Breast epithelium (tissue), 4 donors: ENCODE data around the gene SEPHS2. TPM values are rescaled to one million over a fixed set of nuclear protein-coding genes. Genes with fewer than 3 reads are reported as not detected.

Experiments
- DNase-seq, 2 donors: peaks; one replicate each; pipeline ENCODE4 v3.0.0-alpha.2; 2019; ENCODE audit warnings: low spot score in 2 of 2
- H3K27ac ChIP-seq, 2 donors: fragments of 200-600 bp; sonication (generic) in 1 of 2; one replicate each; pipeline ENCODE4 v1.5.1; 2016 to 2019; ENCODE audit warnings: mild to moderate bottlenecking in 1 of 2
- H3K27me3 ChIP-seq, 2 donors: fragments of 200-600 bp; sonication (generic) in 1 of 2; one replicate each; pipeline versions ENCODE4 v1.5.1 to v1.6.0; 2017 to 2019; ENCODE audit warnings: control low read depth in 1 of 2, mild to moderate bottlenecking in 1 of 2
- H3K36me3 ChIP-seq: fragments of 200-600 bp; one replicate; pipeline ENCODE4 v1.5.1; 2019
- H3K4me1 ChIP-seq, 2 donors: fragments of 200-600 bp; sonication (generic); one replicate each; pipeline ENCODE4 v1.5.1; 2016 to 2019; ENCODE audit warnings: control low read depth in 1 of 2
- H3K4me3 ChIP-seq, 3 donors: fragments of 200-600 bp; sonication (generic); 1 replicate in 2 of 3; 2 replicates in 1 of 3; pipeline ENCODE4 v1.5.1; 2016 to 2019; ENCODE audit warnings: mild to moderate bottlenecking in 3 of 3, moderate library complexity in 2 of 3
- H3K9me3 ChIP-seq, 2 donors: fragments of 200-600 bp; sonication (generic) in 1 of 2; one replicate each; pipeline ENCODE4 v1.5.1; 2016 to 2019; ENCODE audit warnings: control low read depth in 1 of 2
- POLR2A ChIP-seq: fragments of 450-650 bp; IDR thresholded peaks from one replicate; pipeline ENCODE4 v1.6.1; 2016; ENCODE audit warnings: antibody characterized with exemption, mild to moderate bottlenecking, moderate library complexity
- POLR2AphosphoS5 ChIP-seq, 3 donors: sonication (generic); formaldehyde crosslinking; IDR thresholded peaks; one replicate each; pipeline ENCODE4 v1.6.1; 2017; ENCODE audit warnings: antibody characterized with exemption in 3 of 3
- intact Hi-C: fragments of 100-400 bp; cut with DNase I; formaldehyde crosslinking; loops from one replicate; pipeline ENCODE4 v1.15.1; 2023; ENCODE audit warnings: low total_unique reads
- total RNA-seq, 3 donors: library from RNA; depleted of rRNA; stranded (reverse); fragments of >200 nt; gene quantifications; one replicate each; pipeline ENCODE4 v1.1.0, GENCODE V29; 2016
- TF ChIP-seq, protein P1 (sequence below), 3 donors: fragments of 450-650 bp; IDR thresholded peaks; one replicate each; pipeline ENCODE4 v1.5.1; 2016 to 2017; ENCODE audit warnings: antibody characterized with exemption in 3 of 3, mild to moderate bottlenecking in 3 of 3, moderate library complexity in 3 of 3

The SEPHS2 gene
- 10 to 100 TPM; 28.8 to 44.5 (median 40.6) TPM for total RNA-seq

DNA sequence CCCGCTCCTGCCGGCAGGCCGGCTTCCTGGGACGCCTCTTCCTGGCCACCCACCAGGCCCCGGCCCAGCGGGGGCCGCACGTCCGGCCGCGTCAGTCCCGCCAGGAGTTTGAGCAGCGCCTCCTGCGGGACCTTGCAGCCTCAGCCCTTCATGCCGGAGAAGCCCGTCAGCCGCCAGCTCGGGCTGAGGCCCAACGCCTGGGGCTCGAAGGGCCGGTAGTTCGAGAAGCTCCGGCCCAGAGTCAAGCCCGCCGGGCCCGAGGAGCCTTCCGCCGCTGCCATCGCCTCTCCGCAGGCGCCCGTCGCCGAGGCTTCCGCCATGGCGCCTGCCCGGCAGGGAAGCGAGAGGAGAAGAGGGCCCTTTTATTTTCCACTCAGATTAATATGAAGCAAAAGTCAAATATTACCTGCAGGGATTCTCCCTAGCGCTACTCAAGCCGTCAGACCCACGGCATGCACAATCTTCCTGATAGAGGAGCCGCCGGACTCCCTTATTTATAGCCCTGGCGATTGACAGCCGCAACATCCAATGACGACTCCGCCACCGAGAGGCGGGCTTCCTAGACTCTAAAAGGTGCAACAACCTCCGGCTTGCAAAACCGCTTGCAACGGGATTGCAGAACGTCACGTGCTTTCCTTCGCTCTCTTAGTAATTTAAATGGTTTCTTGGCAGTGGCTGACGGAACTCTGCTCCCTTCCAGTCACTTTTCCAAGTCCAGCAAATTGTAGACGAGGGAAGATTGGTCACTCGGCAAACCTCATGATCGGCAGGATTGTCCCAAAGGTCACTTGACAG is at the start of gene SEPHS2:
Gene SEPHS2 (minus strand): TSS at position 467 of the 795 bp plus-strand sequence. CDS start 147 bp downstream, at position 320.
- Histone ChIP-seq H3K4me1 (peaks cover 3 to 12% of the 10 kb centered on the region in 2 donors), H3K27ac (peak within 1 kb of the TSS; percentile 90 to 97), H3K27me3 (no peaks in the 10 kb centered on the region), H3K4me3 (peak within 1 kb of the TSS; percentile 60 to 93 (median 91)), H3K9me3 (no peaks in the 10 kb centered on the region), H3K36me3 (no peaks in the 10 kb centered on the region)
- TF ChIP-seq POLR2AphosphoS5 (IDR thresholded peaks at IDR 0.05) (peak; percentile 80 to 90 (median 85)), POLR2A (peak; percentile 78)
- TF ChIP-seq, protein P1, sequence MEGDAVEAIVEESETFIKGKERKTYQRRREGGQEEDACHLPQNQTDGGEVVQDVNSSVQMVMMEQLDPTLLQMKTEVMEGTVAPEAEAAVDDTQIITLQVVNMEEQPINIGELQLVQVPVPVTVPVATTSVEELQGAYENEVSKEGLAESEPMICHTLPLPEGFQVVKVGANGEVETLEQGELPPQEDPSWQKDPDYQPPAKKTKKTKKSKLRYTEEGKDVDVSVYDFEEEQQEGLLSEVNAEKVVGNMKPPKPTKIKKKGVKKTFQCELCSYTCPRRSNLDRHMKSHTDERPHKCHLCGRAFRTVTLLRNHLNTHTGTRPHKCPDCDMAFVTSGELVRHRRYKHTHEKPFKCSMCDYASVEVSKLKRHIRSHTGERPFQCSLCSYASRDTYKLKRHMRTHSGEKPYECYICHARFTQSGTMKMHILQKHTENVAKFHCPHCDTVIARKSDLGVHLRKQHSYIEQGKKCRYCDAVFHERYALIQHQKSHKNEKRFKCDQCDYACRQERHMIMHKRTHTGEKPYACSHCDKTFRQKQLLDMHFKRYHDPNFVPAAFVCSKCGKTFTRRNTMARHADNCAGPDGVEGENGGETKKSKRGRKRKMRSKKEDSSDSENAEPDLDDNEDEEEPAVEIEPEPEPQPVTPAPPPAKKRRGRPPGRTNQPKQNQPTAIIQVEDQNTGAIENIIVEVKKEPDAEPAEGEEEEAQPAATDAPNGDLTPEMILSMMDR (IDR thresholded peaks at IDR 0.05) = peak in 1 of 3 donors; percentile 35
- peak; percentile 95 to 97 for DNase-seq
- intact Hi-C loops = no loop called here

GRCh38 chr16:30494709-30495108 is 49.0 kb upstream of the SEPHS2 start:
- Histone ChIP-seq H3K4me3 (no peak overlapping the region), H3K27ac (no peak overlapping the region), H3K36me3 (no peaks in the 10 kb centered on the region), H3K4me1 (no peaks in the 10 kb centered on the region), H3K27me3 (no peaks in the 10 kb centered on the region), H3K9me3 (no peaks in the 10 kb centered on the region)
- intact Hi-C loops = no loop called here
- TF ChIP-seq, protein P1 (IDR thresholded peaks at IDR 0.05) = no peak
- TF ChIP-seq POLR2A = no peak
- no peak for TF ChIP-seq POLR2AphosphoS5 (IDR thresholded peaks at IDR 0.05)
- DNase-seq = no peak

DNA sequence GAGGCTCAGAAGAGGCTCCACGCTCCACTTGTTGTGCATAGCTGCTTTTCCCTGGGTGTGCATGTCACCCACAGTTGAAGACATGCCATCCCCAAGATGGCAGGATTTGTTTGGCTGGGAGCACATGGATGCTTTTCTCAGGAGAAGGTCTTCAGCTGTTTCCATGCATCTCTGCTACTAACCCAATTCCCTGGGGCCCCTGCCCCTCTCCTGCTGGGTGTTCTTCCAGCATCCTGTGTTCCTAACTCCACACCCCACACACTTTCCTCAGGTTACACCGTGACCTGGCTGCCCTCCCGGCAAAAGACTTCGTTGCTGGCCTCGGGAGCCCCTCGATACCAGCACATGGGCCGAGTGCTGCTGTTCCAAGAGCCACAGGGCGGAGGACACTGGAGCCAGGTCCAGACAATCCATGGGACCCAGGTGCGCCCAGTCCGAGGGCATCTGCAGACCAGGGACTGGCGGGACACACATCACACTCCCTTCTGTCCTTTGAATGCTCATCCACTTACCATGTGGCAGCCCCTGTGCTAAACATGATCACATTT is 48.3 kb upstream of the SEPHS2 start:
- Histone ChIP-seq H3K9me3 (no peaks in the 10 kb centered on the region), H3K36me3 (no peaks in the 10 kb centered on the region), H3K4me1 (no peaks in the 10 kb centered on the region), H3K4me3 (no peak overlapping the region), H3K27ac (no peak overlapping the region), H3K27me3 (no peaks in the 10 kb centered on the region)
- TF ChIP-seq, protein P1 (IDR thresholded peaks at IDR 0.05) = no peak
- TF ChIP-seq POLR2AphosphoS5 (IDR thresholded peaks at IDR 0.05) (no peak), POLR2A (no peak)
- intact Hi-C loops = no loop called here
- DNase-seq = no peak

DNA sequence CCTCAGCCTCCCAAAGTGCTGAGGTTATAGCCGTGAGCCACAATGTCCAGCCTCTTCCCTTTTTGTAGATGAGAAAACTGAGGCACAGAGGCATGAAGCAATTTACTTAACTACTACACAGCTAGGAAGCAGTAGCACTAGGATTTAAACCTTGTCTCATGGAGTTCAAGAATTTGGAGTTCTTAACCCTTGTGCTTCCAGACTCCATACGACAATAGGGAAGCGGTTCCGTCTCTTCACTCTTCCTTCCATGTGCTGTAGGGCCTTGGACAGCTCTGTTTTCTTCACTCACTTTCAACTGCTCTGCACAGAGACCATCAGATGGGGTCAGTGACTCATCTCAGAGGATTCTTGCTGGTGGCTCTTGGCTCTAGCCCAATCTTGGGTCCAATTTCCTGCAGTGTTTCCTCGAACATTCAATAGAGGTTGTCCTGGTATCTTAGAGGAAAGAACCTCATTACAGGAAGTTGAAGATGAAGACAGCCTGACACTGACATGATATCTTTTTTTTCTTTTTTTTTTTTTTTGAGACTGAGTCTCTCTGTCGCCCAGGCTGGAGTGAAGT is 46.2 kb upstream of the SEPHS2 start:
- Histone ChIP-seq H3K27me3 (no peaks in the 10 kb centered on the region), H3K36me3 (no peaks in the 10 kb centered on the region), H3K9me3 (no peaks in the 10 kb centered on the region), H3K27ac (peak overlapping the region; percentile 48 to 61), H3K4me1 (no peaks in the 10 kb centered on the region), H3K4me3 (no peak overlapping the region)
- intact Hi-C loops = no loop called here
- peak in 1 of 2 donors; percentile 67 for DNase-seq
- TF ChIP-seq POLR2A (no peak), POLR2AphosphoS5 (IDR thresholded peaks at IDR 0.05) (peak in 1 of 3 donors; percentile 22)
- TF ChIP-seq, protein P1 (IDR thresholded peaks at IDR 0.05) = no peak

DNA sequence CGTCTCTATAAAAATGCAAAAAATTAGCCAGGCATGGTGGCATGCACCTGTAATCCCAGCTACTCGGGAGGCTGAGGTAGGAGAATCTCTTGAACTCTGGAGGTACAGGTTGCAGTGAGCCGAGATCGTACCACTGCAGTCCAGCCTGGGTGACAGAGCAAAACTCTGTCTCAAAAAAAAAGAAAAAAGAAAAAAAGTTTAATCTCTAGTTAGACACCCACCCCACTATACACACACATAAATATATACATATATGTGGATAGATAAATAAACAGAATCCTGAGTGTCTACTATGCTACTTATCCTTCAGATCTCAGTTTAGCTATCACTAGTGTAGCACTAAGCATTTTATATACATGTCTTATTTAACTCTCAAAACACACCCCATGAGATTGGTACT is 45.6 kb upstream of the SEPHS2 start:
- intact Hi-C loops = no loop called here
- Histone ChIP-seq H3K9me3 (no peaks in the 10 kb centered on the region), H3K4me3 (no peak overlapping the region), H3K36me3 (no peaks in the 10 kb centered on the region), H3K27me3 (no peaks in the 10 kb centered on the region), H3K4me1 (no peaks in the 10 kb centered on the region), H3K27ac (peak overlapping the region; percentile 48 to 61)
- DNase-seq = no peak
- TF ChIP-seq POLR2A = no peak
- TF ChIP-seq, protein P1 (IDR thresholded peaks at IDR 0.05) = no peak
- TF ChIP-seq POLR2AphosphoS5 (IDR thresholded peaks at IDR 0.05) = no peak
